Measurements from ENCODE around the gene HSF4. TPM values are rescaled to one million over a fixed set of nuclear protein-coding genes. Genes with fewer than 3 reads are reported as not detected.

The HSF4 gene
- total RNA-seq, 1 experiment from 2014 or later, result 13.9 TPM

GRCh38 chr16:67201411-67202345, 37.1 kb downstream of the HSF4 start:
- H3K36me3 ChIP-seq (ENCODE audit: insufficient read depth, low read length, poor library complexity, severe bottlenecking), result peaks cover 37% of the 10 kb centered on the region
- no peak overlapping the region for H3K4me3 ChIP-seq (ENCODE audit: low read depth, low read length, poor library complexity, severe bottlenecking)
- no peak for DNase-seq (ENCODE audit: low spot score)
- intact Hi-C loops (cut with micrococcal nuclease; ENCODE audit: unreplicated experiment), result no loop called here
- H3K27me3 ChIP-seq (replicated peaks; ENCODE audit: insufficient read depth, low read depth, low read length, poor library complexity), result no peaks in the 10 kb centered on the region
- ChIA-PET CTCF (interaction anchor here (0.6 kb wide), 1 partner anchor 171 kb away, joined by 13 read pairs; no protein-coding TSS in a partner anchor), POLR2A (ENCODE audit: low non-redundant PET) (no interaction called here)
- no peak for TF ChIP-seq EZH2 (IDR thresholded peaks at IDR 0.05; ENCODE audit: borderline replicate concordance, low read depth, low read length, poor library complexity, severe bottlenecking)
- TF ChIP-seq CTCF (conservative IDR thresholded peaks at IDR 0.05; ENCODE audit: low read depth, low read length), result no peak
- no TSS peak for BruUV-seq (replicated peaks)
- no peaks in the 10 kb centered on the region for H3K9me3 ChIP-seq (ENCODE audit: low read depth, low read length, poor library complexity, severe bottlenecking)
- no peak overlapping the region for H3K27ac ChIP-seq (ENCODE audit: low read depth, low read length, poor library complexity, severe bottlenecking)
- H3K4me1 ChIP-seq (ENCODE audit: insufficient read depth, low read length, poor library complexity, severe bottlenecking), result no peaks in the 10 kb centered on the region

DNA sequence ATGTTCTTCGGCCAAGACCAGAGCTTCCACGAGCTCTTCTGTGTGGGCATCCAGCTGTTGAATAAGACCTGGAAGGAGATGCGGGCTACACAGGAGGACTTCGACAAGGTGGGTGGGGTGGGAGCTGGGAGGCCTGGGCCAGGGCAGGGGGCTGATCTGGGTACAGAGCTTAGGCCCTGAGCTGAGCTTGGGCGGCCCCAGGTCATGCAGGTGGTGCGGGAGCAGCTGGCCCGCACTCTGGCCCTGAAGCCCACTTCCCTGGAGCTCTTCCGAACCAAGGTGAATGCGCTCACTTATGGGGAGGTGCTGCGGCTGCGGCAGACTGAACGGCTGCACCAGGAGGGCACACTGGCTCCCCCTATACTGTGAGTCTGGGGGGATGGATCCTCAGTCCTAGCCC, 37.9 kb downstream of the HSF4 start:
- intact Hi-C loops (cut with micrococcal nuclease; ENCODE audit: unreplicated experiment), result no loop called here
- H3K9me3 ChIP-seq (ENCODE audit: low read depth, low read length, poor library complexity, severe bottlenecking), result no peaks in the 10 kb centered on the region
- DNase-seq (ENCODE audit: low spot score), result no peak
- H3K4me3 ChIP-seq (ENCODE audit: low read depth, low read length, poor library complexity, severe bottlenecking), result no peak overlapping the region
- H3K4me1 ChIP-seq (ENCODE audit: insufficient read depth, low read length, poor library complexity, severe bottlenecking), result no peaks in the 10 kb centered on the region
- no peak overlapping the region for H3K27ac ChIP-seq (ENCODE audit: low read depth, low read length, poor library complexity, severe bottlenecking)
- H3K36me3 ChIP-seq (ENCODE audit: insufficient read depth, low read length, poor library complexity, severe bottlenecking), result peaks cover 30% of the 10 kb centered on the region
- TF ChIP-seq EZH2 (IDR thresholded peaks at IDR 0.05; ENCODE audit: borderline replicate concordance, low read depth, low read length, poor library complexity, severe bottlenecking) (no peak), CTCF (conservative IDR thresholded peaks at IDR 0.05; ENCODE audit: low read depth, low read length) (no peak)
- ChIA-PET POLR2A (ENCODE audit: low non-redundant PET) (interaction anchor here (0.6 kb wide), 1 partner anchor 460 kb away, joined by 3 read pairs; no protein-coding TSS in a partner anchor), CTCF (interaction anchor here (0.6 kb wide), 1 partner anchor 170 kb away, joined by 13 read pairs; no protein-coding TSS in a partner anchor)
- no TSS peak for BruUV-seq (replicated peaks)
- H3K27me3 ChIP-seq (replicated peaks; ENCODE audit: insufficient read depth, low read depth, low read length, poor library complexity), result no peaks in the 10 kb centered on the region

DNA sequence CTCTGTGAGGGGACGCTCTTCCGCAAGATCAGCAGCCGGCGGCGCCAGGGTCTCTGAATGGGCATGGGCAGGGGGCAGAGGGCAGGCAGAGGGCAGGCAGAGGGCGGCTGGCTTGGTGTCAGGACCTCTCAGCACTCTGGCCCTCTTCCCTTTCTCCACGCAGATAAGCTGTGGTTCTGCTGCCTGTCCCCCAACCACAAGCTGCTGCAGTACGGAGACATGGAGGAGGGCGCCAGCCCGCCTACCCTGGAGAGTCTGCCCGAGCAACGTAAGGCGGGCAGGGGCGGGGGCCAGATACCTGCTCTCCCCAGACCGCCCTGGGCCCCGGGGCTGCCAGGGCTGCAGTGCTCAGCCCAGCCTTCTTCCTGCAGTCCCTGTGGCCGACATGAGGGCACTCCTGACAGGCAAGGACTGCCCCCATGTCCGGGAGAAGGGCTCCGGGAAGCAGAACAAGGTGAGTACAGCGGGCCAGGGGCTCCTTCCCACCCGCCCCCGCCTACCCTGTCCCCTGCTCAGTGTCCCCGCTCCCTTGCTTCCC, 38.5 kb downstream of the HSF4 start:
- CTCF ChIA-PET, result no interaction called here
- Histone ChIP-seq H3K27me3 (replicated peaks; ENCODE audit: insufficient read depth, low read depth, low read length, poor library complexity) (no peaks in the 10 kb centered on the region), H3K36me3 (ENCODE audit: insufficient read depth, low read length, poor library complexity, severe bottlenecking) (peaks cover 25% of the 10 kb centered on the region), H3K9me3 (ENCODE audit: low read depth, low read length, poor library complexity, severe bottlenecking) (no peaks in the 10 kb centered on the region), H3K27ac (ENCODE audit: low read depth, low read length, poor library complexity, severe bottlenecking) (no peak overlapping the region), H3K4me1 (ENCODE audit: insufficient read depth, low read length, poor library complexity, severe bottlenecking) (no peaks in the 10 kb centered on the region), H3K4me3 (ENCODE audit: low read depth, low read length, poor library complexity, severe bottlenecking) (no peak overlapping the region)
- intact Hi-C loops (cut with micrococcal nuclease; ENCODE audit: unreplicated experiment), result no loop called here
- no TSS peak for BruUV-seq (replicated peaks)
- POLR2A ChIA-PET (ENCODE audit: low non-redundant PET), result interaction anchor here (0.6 kb wide), 1 partner anchor 461 kb away, joined by 3 read pairs; no protein-coding TSS in a partner anchor
- TF ChIP-seq CTCF (conservative IDR thresholded peaks at IDR 0.05; ENCODE audit: low read depth, low read length) (no peak), EZH2 (IDR thresholded peaks at IDR 0.05; ENCODE audit: borderline replicate concordance, low read depth, low read length, poor library complexity, severe bottlenecking) (no peak)
- DNase-seq (ENCODE audit: low spot score), result no peak

Measured in A673 (cell line).